Measurements from ENCODE around the gene RNF220. TPM values are rescaled to one million over a fixed set of nuclear protein-coding genes. Genes with fewer than 3 reads are reported as not detected.

The RNF220 gene
- total and polyA plus RNA-seq, 8 donors, result 50.8 to 108 (median 91.3) TPM

GRCh38 chr1:44454704-44455103 is 49.6 kb downstream of the RNF220 start:
- Histone ChIP-seq H3K36me3 (no peaks in the 10 kb centered on the region), H3K9me3 (no peaks in the 10 kb centered on the region), H3K27me3 (peaks cover 0 to 5% of the 10 kb centered on the region in 2 donors), H3K27ac (no peak overlapping the region), H3K4me1 (peaks cover 0 to under 1% of the 10 kb centered on the region in 2 donors), H3K4me3 (no peak overlapping the region)
- no peak for DNase-seq
- no peak for ATAC-seq
- TF ChIP-seq, protein P1, sequence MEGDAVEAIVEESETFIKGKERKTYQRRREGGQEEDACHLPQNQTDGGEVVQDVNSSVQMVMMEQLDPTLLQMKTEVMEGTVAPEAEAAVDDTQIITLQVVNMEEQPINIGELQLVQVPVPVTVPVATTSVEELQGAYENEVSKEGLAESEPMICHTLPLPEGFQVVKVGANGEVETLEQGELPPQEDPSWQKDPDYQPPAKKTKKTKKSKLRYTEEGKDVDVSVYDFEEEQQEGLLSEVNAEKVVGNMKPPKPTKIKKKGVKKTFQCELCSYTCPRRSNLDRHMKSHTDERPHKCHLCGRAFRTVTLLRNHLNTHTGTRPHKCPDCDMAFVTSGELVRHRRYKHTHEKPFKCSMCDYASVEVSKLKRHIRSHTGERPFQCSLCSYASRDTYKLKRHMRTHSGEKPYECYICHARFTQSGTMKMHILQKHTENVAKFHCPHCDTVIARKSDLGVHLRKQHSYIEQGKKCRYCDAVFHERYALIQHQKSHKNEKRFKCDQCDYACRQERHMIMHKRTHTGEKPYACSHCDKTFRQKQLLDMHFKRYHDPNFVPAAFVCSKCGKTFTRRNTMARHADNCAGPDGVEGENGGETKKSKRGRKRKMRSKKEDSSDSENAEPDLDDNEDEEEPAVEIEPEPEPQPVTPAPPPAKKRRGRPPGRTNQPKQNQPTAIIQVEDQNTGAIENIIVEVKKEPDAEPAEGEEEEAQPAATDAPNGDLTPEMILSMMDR (IDR thresholded peaks at IDR 0.05), result no peak
- intact Hi-C loops (cut with DNase I), result no loop called here

GRCh38 chr1:44460107-44460882 is 55.2 kb downstream of the RNF220 start:
- ATAC-seq (peak; percentile 57), DNase-seq (peak in 1 of 4 donors; percentile 37)
- H3K27me3 ChIP-seq, result no peaks in the 10 kb centered on the region
- no peak overlapping the region for H3K27ac ChIP-seq
- H3K4me1 ChIP-seq, result peaks cover 0 to 12% of the 10 kb centered on the region in 2 donors
- peaks cover 0 to 3% of the 10 kb centered on the region in 2 donors for H3K9me3 ChIP-seq
- H3K36me3 ChIP-seq, result no peaks in the 10 kb centered on the region
- TF ChIP-seq, protein P1 (IDR thresholded peaks at IDR 0.05), result no peak
- intact Hi-C loops (cut with DNase I), result no loop called here
- H3K4me3 ChIP-seq, result no peak overlapping the region

DNA sequence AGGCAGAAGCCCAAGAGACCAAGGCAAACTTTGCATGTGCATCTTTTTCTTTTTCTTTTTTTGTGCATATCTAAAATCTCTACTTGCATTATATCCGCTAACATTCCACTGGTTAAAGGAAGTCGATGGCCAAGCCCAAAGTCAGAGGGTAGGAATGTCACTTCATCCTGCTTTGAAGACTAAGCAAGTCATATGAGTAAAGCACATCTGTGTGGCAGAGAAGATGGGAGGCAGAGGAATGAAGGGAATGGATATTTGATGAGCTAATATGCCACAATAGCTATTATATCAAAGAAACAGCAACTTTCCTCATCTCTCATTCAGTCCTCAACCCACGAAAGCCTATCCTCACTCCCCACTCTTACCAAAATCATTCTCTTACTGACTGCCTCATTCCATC is 59.3 kb downstream of the RNF220 start:
- peaks cover 0 to 3% of the 10 kb centered on the region in 2 donors for H3K9me3 ChIP-seq
- intact Hi-C loops (cut with DNase I), result no loop called here
- DNase-seq, result no peak
- TF ChIP-seq, protein P1 (IDR thresholded peaks at IDR 0.05), result no peak
- no peak overlapping the region for H3K4me3 ChIP-seq
- ATAC-seq, result no peak
- H3K27ac ChIP-seq, result no peak overlapping the region
- peaks cover 0 to 12% of the 10 kb centered on the region in 2 donors for H3K4me1 ChIP-seq
- no peaks in the 10 kb centered on the region for H3K27me3 ChIP-seq
- H3K36me3 ChIP-seq, result no peaks in the 10 kb centered on the region

DNA sequence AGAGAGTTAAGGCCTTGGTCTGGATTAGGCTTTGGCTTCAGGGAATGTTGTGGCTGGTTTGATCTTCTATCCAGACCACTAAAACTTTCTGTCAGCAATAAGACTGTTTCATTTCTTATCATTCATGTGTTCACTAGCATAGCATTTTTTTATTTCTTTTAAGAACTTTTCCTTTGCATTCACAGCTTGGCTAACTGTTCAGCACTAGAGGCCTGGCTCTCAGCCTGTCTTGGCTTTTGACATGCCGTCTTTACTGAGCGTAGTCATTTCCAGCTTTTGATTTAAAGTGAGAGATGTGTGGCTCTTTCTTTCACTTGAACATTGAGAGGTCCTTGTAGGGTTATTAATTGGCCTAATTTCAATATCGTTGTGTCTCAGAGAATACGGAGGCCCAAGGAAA is 62.5 kb downstream of the RNF220 start:
- TF ChIP-seq, protein P1 (IDR thresholded peaks at IDR 0.05), result no peak
- H3K9me3 ChIP-seq, result peaks cover 0 to 3% of the 10 kb centered on the region in 2 donors

GRCh38 chr1:44471911-44472453 is 66.9 kb downstream of the RNF220 start:
- ATAC-seq (no peak), DNase-seq (no peak)
- no peaks in the 10 kb centered on the region for H3K9me3 ChIP-seq
- no peaks in the 10 kb centered on the region for H3K27me3 ChIP-seq
- no peak overlapping the region for H3K4me3 ChIP-seq
- no peaks in the 10 kb centered on the region for H3K36me3 ChIP-seq
- intact Hi-C loops (cut with DNase I), result no loop called here
- no peak overlapping the region for H3K27ac ChIP-seq
- TF ChIP-seq, protein P1 (IDR thresholded peaks at IDR 0.05), result no peak
- H3K4me1 ChIP-seq, result no peaks in the 10 kb centered on the region

More for the DNA sequence above, 62.5 kb downstream of the RNF220 start:
- ATAC-seq (no peak), DNase-seq (no peak)
- Histone ChIP-seq H3K27ac (no peak overlapping the region), H3K4me1 (no peaks in the 10 kb centered on the region), H3K36me3 (no peaks in the 10 kb centered on the region), H3K4me3 (no peak overlapping the region), H3K27me3 (no peaks in the 10 kb centered on the region)
- intact Hi-C loops (cut with DNase I), result no loop called here
